Hematopoietic multipotent progenitor cell treated with erythropoietin and hydrocortisone succinate and interleukin-3 and kit ligand, for 8 days (in vitro differentiated cells): ENCODE results near the gene EPHA4.

ENCODE experiments used
- DNase-seq: peaks from one replicate; pipeline ENCODE4 v3.0.0-alpha.2; 2015

EPHA4 gene

GRCh38 chr2:221572219-221572820, at the start of gene EPHA4:
Gene EPHA4 (minus strand): TSS chr2:221572304. CDS start chr2:221572248, 56 bp downstream.
- DNase-seq: peak; percentile 74

- no peak for DNase-seq
Observed at GRCh38 chr2:221618007-221618406, 45.9 kb upstream of the EPHA4 start.

- DNase-seq: no peak
Observed at GRCh38 chr2:221616561-221616960, 44.5 kb upstream of the EPHA4 start.

- no peak for DNase-seq
Observed at GRCh38 chr2:221614274-221614673, 42.2 kb upstream of the EPHA4 start.

- DNase-seq: no peak
Observed at GRCh38 chr2:221612800-221613199, 40.7 kb upstream of the EPHA4 start.

GRCh38 chr2:221612161-221612560, 40.1 kb upstream of the EPHA4 start:
- DNase-seq: no peak

GRCh38 chr2:221610675-221611074, 38.6 kb upstream of the EPHA4 start:
- no peak for DNase-seq

- DNase-seq: no peak
Observed at GRCh38 chr2:221610255-221610654, 38.2 kb upstream of the EPHA4 start.

- no peak for DNase-seq
Observed at GRCh38 chr2:221608442-221608841, 36.3 kb upstream of the EPHA4 start.

- no peak for DNase-seq
Observed at GRCh38 chr2:221606424-221606823, 34.3 kb upstream of the EPHA4 start.

- no peak for DNase-seq
Observed at GRCh38 chr2:221605751-221606240, 33.7 kb upstream of the EPHA4 start.

GRCh38 chr2:221602938-221603337, 30.8 kb upstream of the EPHA4 start:
- no peak for DNase-seq

GRCh38 chr2:221601376-221601775, 29.3 kb upstream of the EPHA4 start:
- no peak for DNase-seq

GRCh38 chr2:221600388-221600787, 28.3 kb upstream of the EPHA4 start:
- DNase-seq: no peak

GRCh38 chr2:221596192-221596591, 24.1 kb upstream of the EPHA4 start:
- peak; percentile 1 for DNase-seq

GRCh38 chr2:221590861-221591365, 18.8 kb upstream of the EPHA4 start:
- DNase-seq: no peak

GRCh38 chr2:221589696-221590095, 17.6 kb upstream of the EPHA4 start:
- no peak for DNase-seq

GRCh38 chr2:221588306-221588985, 16.3 kb upstream of the EPHA4 start:
- no peak for DNase-seq

- DNase-seq: no peak
Observed at GRCh38 chr2:221581986-221582385, 9.9 kb upstream of the EPHA4 start.

GRCh38 chr2:221574231-221574570, 2.1 kb upstream of the EPHA4 start:
- DNase-seq: no peak

- peak; percentile 60 for DNase-seq
Observed at GRCh38 chr2:221573430-221574230, 1.5 kb upstream of the EPHA4 start.

GRCh38 chr2:221572821-221573429, 821 bp upstream of the EPHA4 start:
- peak; percentile 27 for DNase-seq

GRCh38 chr2:221571551-221572218, 419 bp downstream of the EPHA4 start:
- DNase-seq: peak; percentile 2
